HG03025 (cell line): Measurements from ENCODE around the gene DUSP12.
"Not testable (repeated sequence)": the region's sequence is repeated elsewhere in the genome, so short reads cannot be mapped to it uniquely, and the experiment has no call there.

Source experiments
- ATAC-seq: cut with Tn5 transposase; IDR thresholded peaks from one replicate; pipeline ENCODE4 v1.9.1; 2021; ENCODE audit warnings: mild to moderate bottlenecking, moderate library complexity; ENCODE audit not compliant: unreplicated experiment, low FRiP score

The DUSP12 gene

DNA sequence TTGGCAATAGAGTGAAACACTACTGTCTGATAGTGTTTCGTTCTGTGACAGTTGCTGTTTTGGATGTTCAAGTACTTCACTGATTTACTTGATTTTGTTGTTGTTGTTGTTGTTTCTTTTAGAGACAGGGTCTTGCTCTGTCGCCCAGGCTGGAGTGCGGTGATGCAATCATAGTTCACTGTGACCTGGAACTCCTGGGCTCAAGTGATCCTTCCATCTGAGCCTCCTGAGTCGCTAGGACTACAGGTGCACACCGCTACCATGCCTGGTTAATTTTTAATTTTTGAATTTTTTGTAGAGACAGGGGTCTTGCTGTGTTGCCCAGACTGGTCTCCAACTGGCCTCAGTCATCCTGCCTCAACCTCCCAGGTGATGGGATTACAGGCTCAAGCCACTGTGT, 18.9 kb downstream of the DUSP12 start:
- ATAC-seq = no peak

DNA sequence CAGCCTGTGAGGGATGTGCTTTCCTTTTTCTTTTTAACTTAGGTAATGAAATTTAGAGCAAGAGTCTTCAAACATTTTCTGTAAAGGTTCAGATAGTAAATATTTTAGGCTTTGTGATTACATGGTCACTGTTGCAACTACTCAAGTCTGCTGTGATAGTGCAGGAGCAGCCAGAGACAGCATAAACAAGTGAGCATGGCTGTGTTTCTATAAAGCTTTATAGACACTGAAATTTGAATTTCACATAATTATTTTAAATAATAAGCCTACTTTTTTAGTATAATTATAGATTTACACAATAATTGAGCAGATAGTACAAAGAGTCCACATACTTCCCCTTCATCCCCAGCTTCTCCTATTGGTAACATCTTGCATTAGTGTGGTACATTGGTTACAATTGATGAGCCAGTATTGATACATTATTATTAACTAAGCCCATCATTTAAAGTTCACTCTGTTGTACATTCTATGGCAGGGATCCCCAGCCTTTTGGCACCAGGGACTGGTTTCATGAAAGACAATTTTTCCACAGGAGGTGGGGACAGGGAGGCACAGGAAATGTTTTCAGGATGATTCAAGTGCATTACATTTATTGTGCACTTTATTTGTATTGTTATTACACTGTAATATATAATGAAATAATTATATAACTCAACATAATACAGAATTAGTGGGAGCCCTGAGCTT, 19.5 kb downstream of the DUSP12 start:
- ATAC-seq = no peak

DNA sequence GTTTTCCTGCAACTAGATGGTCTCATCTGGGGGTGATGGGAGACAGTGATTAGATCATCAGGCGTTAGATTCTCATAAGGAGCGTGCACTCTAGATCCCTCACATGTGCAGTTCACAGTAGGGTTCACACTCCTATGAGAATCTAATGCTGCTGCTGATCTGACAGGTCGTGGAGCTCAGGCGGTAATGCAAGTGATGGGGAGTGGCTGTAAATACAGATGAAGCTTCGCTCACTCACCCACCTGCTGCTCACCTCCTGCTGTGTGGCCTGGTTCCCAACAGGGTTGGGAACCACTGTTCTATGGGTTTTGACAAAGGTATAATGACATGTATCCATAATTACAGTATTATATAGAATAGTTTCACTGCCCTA, 20.1 kb downstream of the DUSP12 start:
- ATAC-seq = not testable (repeated sequence)

DNA sequence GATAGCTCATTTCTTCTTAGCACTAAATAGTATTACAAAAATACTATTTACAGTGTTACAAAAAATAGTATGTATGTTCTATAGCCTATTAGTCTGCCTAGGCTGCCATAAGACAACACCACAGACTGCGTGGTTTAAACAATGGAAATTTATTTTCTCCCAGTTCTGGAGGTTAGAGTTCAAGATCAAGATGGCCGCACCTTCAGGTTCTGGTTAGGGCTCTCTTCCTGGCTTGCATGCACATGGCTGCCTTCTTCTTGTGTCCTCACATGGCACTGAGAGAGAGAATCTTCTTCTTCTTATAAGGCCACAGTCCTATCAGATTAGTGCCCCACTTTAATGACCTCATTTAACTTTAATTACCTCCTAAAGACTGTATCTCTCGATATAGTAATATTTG, 20.7 kb downstream of the DUSP12 start:
- ATAC-seq = no peak

DNA sequence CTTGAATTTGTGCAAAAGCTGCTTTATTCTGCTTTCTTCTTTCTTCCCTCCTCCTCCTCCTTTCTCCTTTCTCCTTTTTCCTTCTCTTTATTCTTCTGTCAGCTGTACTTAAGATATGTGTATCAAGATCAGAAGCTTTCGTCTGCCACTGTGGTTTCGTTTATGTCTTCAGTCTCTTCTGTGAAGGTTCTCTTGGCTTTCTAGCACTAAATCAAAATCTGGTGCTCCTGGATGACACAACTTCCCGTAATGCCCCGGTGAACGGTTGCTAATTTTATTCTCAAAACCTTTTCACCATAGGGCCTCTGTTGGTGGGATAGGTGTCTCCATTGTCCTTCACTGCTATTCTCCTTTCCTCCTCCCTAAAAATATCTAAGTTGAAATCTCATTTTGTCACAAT, 21.6 kb downstream of the DUSP12 start:
- ATAC-seq = no peak

DNA sequence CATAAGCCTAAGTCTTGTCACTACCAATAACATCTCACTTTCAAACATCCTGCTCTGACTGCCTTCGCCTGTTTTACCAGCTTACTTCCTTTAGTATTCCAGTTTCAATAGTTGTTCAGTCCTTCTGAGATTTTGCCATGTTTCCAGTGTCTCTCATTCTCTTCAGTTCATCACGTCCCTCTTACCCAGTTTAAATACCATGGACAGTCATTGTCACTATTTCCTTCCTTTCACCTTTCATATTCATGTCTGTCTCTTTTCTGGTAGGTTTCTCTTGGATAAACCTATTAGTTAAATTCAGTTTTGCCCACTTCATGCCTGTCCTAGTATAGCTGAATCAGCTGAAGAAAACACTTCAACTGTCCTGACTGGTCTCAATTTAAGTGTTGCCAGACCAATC, 22.4 kb downstream of the DUSP12 start:
- ATAC-seq = no peak

DNA sequence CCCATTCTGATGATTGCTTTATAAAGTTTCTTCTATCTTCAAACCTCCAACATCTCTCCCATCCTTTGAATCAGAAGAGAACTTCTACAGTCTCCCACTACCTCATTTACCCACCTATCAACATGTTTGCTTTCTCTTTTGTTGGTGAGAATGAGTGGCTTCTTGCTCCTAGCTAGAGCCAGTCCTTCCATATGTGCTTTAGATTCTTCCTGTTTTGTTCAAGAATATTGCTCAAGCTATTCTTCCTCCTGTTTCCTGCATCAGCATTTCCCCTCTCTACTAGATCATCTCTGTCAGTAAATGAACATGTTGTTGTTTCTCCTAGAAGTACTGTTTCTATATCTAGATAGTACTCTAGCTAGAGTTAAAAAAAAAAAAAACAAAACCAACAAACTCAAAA, 22.8 kb downstream of the DUSP12 start:
- no peak for ATAC-seq

DNA sequence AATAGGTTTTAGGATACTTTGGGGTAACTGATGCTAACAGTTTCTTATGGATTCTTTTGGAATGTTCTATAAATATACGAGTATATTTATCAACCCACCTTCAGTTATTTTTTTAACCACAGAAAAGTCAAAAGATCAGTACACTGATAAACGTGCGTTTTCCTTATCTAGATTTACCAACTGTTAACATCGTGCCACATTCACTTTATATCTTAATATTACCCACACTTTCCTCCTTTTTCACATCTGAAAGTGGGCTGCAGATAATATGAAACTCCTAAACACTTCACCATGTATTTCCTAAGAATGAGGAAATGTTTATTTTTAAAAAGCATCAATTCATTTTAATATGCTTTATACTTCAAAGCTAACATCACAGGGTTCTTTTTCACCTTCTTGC, 24.2 kb downstream of the DUSP12 start:
- ATAC-seq = no peak

DNA sequence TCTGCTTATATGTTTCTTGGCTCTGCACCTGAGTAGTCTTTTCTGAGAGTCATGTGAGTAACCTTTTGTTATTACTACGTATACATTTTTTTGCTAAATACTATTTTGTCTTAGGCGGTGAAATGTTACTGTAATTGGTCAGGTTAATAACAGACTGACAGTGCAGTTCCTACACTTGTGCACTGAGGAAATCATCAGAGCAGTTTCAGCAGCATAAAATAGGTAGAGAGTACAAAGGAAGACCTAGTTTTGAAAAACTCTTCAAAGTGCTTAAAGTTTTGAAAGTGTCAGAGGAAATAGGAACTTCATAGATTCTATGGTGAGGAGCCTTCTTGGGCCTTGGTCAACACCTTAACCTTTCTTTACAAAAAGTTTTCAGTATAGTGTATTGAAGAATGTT, 27.7 kb downstream of the DUSP12 start:
- no peak for ATAC-seq

DNA sequence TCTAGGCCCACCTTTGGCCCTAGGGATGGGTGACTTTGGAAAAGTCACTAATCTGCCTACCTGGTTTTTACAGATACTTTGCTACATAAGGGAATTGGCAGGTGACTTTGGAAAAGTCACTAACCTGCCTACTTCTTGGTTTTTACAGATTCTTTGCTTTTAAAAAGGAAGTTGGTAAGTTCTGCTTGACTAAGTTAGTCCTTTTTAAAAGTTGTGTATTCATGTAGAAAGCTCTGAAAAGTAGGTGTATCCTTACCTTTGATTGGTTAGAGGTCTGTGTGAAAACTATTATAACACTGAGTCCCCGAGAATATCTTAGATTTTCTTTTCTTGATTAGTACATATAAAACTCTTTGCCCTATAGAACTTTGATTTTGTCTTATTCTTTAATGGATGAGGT, 28.9 kb downstream of the DUSP12 start:
- ATAC-seq = no peak

DNA sequence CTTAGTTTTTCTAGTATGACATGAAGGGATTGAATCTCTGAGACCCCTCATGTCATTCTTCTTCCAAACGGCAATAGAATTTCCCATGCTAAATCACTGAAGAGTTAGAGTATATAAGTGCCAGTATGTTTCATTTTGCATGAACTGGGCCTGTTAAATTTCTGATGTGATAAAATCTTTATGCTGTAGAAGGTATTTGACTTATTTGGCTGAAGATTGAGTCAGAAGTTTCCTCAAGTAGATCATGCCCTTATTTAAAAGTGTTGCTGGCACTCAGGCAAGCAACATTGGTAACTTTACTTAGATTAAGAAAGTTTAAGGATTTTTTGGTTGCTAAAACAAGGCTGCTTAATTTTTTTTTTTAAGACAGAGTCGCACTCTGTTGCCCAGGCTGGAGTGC, 29.8 kb downstream of the DUSP12 start:
- ATAC-seq = no peak

DNA sequence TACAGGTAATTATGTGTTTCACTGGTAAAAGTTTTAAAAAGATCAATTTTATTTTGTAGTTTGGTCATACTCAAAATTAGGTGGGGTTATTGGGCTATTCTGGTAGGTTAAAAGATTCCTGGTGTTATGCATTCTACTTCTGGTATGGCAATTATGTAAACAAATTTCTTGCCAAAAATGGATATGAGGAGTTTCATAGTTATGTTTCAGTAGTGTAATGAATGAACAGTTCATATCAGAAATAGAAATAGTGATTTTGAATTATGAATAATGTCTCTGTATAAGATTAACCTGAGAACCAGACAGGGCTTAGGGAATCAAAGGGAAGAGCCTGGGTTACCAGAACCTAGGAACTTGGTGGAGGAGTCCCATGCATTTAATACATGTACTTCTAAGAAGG, 32.4 kb downstream of the DUSP12 start:
- no peak for ATAC-seq

DNA sequence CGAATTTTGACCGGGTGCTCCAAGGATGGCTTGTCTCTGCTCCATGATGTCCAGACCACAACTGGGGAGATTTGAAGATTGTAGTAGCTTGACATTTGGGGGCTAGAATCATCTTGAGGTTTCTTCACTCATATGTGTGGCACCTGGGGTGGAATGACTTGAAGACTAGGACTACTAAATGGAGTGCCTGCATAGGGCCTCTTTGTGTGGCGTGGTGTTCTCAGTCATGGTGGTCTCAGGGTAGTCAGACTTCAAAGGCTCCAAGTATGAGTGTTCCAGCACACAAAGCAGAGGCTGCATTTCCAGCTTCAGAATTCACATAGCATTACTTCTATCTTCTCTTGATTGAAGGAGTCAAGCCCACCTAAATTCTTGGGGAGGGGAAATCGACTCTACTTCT, 33.3 kb downstream of the DUSP12 start:
- ATAC-seq = no peak

DNA sequence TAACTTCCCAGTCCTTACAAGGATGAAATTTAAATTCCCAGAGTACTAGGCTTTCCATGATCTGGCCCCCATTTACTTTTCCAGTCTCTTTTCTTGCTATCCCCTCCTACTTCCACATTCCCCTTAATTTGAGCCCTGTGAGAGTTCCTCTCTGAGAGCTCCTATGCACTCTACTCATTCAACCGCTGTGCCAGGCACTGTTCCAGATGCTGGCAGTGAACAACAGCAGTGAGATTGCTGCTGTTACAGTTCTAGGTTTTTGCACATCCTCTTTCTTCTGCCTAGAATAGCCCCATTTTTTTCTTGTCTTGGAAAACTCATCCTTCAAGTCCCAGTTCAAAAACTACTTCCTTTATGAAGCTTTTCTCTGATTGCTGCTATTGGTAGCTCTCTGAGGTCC, 35.4 kb downstream of the DUSP12 start:
- ATAC-seq = no peak

DNA sequence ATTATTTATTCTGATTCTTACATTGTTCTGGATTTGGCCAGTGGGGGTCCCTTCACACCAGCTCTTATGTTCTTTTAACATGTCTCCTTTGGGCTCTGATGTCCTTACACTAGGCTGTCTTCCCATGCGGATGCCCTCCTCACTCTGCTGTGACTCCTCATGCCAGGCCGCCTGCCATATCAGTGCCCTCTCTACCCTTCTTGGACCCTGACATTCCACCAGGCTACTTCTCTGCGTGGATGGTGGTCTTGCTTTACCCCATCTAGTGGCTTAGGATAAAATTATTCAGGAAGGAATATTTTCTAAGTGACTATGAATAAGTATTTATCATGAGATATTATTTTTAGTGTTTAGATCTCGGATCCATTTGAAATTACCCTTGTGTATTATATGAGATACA, 37.8 kb downstream of the DUSP12 start:
- ATAC-seq = no peak

DNA sequence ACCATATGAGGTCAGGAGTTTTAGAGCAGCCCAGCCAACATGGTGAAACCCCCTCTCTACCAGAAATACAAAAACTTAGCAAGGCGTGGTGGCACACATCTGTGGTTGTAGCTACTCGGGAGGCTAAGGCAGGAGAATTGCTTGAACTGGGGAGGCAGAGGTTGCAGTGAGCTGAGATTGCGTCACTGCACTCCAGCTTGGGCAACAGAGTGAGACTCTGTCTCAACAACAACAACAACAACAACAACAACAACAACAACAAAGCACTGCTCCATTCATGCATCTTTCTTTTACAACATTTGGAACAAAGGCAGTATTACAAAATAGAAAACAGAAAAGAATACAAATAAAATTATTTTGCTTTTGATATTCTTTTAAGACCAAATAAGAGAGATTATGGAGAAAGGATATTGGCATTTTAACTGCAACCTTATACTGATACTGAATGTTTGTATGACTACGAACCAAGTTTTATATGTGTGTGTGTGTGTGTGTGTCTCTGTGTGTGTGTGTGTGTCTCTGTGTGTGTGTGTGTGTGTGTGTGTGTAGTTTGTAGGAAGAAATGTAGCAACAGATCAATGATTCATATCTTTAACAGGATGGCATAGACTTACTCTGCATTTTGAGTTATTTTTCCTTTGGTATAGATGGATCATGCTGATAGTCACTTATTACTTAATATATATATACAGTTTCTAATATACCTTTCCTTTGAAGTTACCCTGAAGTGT, 41.2 kb downstream of the DUSP12 start:
- ATAC-seq = no peak

DNA sequence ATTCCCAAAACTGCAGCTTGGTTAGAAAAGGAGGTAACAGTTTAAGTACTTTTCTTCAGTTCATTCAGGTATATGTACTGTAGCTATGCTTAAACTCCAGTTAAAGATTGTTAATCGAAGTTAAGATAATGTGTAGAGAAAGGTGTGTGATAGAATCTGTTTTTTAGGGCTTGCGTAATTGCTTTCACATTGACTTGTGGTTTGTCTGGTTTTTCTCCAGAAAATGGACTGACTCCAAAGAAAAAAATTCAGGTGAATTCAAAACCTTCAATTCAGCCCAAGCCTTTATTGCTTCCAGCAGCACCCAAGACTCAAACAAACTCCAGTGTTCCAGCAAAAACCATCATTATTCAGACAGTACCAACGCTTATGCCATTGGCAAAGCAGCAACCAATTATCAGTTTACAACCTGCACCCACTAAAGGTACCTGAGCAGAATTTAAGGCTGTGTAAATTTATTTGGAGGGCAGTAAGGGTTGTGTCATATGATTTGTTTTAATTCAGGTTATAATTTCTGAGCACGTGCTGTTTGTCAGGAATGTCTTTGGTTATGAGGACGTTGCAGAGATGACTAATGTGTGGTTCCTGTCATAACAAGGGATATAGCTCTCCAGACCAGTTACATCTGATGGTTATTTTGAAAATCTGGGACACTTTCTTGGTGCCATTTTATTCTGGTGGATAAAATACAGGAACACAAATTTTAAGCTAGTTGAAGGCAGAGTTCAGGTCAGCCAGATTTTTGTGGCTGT, 42.5 kb downstream of the DUSP12 start:
- no peak for ATAC-seq

DNA sequence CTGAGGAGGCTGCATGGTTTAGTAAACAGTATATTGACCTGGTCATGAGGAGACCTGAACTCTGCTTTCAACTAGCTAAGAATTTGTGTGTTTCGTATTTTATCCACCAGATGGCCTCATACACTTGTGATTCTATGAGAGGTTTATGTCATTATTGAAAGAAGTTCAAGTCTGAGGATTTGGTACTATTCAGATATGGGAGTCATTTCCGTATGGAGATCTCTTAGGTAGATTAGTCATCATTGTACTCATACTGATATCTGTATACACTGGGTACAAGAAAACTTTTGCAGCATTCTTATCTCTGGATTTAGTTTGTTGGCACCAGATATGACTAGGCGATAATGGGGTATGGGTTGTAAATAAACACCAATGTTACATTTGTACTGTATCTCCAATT, 43.2 kb downstream of the DUSP12 start:
- ATAC-seq = no peak

DNA sequence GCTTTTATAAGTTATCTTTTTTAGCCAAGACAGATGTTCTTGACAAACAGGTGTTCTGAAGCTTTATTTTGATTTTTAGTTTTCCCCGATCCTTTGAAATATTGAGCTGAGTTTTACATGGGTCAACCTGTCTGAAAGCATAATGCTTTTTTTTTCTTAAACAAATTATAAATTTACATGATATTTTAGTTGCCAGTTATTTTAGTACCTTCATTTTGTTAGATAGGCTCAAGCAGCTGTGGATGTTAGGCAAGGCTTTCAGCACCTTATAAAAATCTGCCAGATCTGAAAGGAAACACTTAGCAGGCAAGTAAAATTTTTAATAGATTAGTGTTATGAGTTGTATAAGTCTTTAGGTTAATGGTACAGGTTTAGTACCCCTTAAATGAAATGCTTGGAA, 50.2 kb downstream of the DUSP12 start:
- no peak for ATAC-seq

DNA sequence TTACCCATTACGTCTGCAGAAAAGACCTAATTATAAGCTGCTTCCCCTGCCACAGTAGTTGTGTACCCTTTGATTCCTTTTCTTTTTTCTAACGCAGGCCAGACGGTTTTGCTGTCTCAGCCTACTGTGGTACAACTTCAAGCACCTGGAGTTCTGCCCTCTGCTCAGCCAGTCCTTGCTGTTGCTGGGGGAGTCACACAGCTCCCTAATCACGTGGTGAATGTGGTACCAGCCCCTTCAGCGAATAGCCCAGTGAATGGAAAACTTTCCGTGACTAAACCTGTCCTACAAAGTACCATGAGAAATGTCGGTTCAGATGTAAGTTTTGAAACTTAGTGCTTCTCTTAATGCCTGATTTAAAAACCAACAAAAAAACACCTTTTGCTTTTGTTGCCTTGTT, 52.4 kb downstream of the DUSP12 start:
- no peak for ATAC-seq

DNA sequence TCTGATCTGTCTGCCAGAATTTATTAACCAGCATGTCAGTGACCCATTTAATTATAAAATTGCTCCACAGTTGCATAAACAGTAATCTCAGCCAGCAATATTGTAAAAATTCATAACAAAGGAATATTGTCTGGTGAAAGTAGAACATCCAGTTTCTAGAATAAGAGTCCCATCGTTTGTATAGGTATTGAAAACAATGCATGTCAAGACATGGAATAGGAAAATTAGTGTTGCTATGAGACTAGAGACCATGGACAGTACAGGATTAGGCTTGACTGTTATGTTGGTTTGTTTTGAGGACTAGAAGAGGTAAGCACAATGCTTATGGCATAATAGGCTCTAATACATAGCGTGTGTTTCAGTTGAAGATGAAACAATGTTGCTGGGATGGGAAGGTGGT, 53.6 kb downstream of the DUSP12 start:
- ATAC-seq = no peak
